GM21576 (cell line): ENCODE results near the gene SETDB1.
"Not testable (repeated sequence)": the region's sequence is repeated elsewhere in the genome, so short reads cannot be mapped to it uniquely, and the experiment has no call there.

Experiments used
- ATAC-seq: cut with Tn5 transposase; IDR thresholded peaks from one replicate; pipeline ENCODE4 v1.9.1; 2021; ENCODE audit warnings: mild to moderate bottlenecking, moderate library complexity; ENCODE audit not compliant: unreplicated experiment

Gene SETDB1

GRCh38 chr1:150928775-150929174 lies 2.6 kb downstream of the SETDB1 start:
- ATAC-seq: not testable (repeated sequence)

GRCh38 chr1:150931773-150932172 lies 5.6 kb downstream of the SETDB1 start:
- ATAC-seq: no peak

GRCh38 chr1:150944856-150945255 lies 18.7 kb downstream of the SETDB1 start:
- ATAC-seq: no peak

- no peak for ATAC-seq
Measured at GRCh38 chr1:150954708-150955107, 28.5 kb downstream of the SETDB1 start.

GRCh38 chr1:150955280-150955679 lies 29.1 kb downstream of the SETDB1 start:
- no peak for ATAC-seq

GRCh38 chr1:150957666-150958065 lies 31.5 kb downstream of the SETDB1 start:
- no peak for ATAC-seq

- ATAC-seq: no peak
Measured at GRCh38 chr1:150960646-150961045, 34.5 kb downstream of the SETDB1 start.

GRCh38 chr1:150961756-150962155 lies 35.6 kb downstream of the SETDB1 start:
- ATAC-seq: no peak

- ATAC-seq: no peak
Measured at GRCh38 chr1:150963321-150964163, 37.4 kb downstream of the SETDB1 start.

- ATAC-seq: no peak
Measured at GRCh38 chr1:150964164-150964489, 38.0 kb downstream of the SETDB1 start.

- no peak for ATAC-seq
Measured at GRCh38 chr1:150965605-150966004, 39.4 kb downstream of the SETDB1 start.

GRCh38 chr1:150966011-150966410 lies 39.8 kb downstream of the SETDB1 start:
- no peak for ATAC-seq

- no peak for ATAC-seq
Measured at GRCh38 chr1:150967936-150968335, 41.8 kb downstream of the SETDB1 start.

- no peak for ATAC-seq
Measured at GRCh38 chr1:150968491-150968890, 42.3 kb downstream of the SETDB1 start.

- ATAC-seq: no peak
Measured at GRCh38 chr1:150969626-150970025, 43.5 kb downstream of the SETDB1 start.

- ATAC-seq: no peak
Measured at GRCh38 chr1:150970808-150971582, 44.8 kb downstream of the SETDB1 start.

GRCh38 chr1:150971583-150972416 lies 45.6 kb downstream of the SETDB1 start:
- ATAC-seq: no peak

- no peak for ATAC-seq
Measured at GRCh38 chr1:150972417-150972940, 46.3 kb downstream of the SETDB1 start.

- no peak for ATAC-seq
Measured at GRCh38 chr1:150973258-150973835, 47.2 kb downstream of the SETDB1 start.

GRCh38 chr1:150973836-150974579 lies 47.8 kb downstream of the SETDB1 start:
- ATAC-seq: peak; percentile 34
